SW 1271 (cell line): ENCODE results near the gene HDDC3.
A peak's percentile ranks its signal among the peaks of the same experiment; 100 is the strongest.

ENCODE experiments used
- DNase-seq, 2 experiments: peaks; one replicate each; lab custom pipeline; 2025; lab: John Stamatoyannopoulos, UW

The HDDC3 gene, protein sequence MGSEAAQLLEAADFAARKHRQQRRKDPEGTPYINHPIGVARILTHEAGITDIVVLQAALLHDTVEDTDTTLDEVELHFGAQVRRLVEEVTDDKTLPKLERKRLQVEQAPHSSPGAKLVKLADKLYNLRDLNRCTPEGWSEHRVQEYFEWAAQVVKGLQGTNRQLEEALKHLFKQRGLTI

GRCh38 chr15:90931828-90932659 is at the start of gene HDDC3:
HDDC3 (minus strand) TSS chr15:90932549; CDS start chr15:90932540, 9 bp downstream.
- DNase-seq = peak; percentile 85 to 92

GRCh38 chr15:90982135-90982534 is 49.8 kb upstream of the HDDC3 start:
- no peak for DNase-seq

- no peak for DNase-seq
These were observed 49.3 kb upstream of the HDDC3 start for GRCh38 chr15:90981681-90982080.

DNA sequence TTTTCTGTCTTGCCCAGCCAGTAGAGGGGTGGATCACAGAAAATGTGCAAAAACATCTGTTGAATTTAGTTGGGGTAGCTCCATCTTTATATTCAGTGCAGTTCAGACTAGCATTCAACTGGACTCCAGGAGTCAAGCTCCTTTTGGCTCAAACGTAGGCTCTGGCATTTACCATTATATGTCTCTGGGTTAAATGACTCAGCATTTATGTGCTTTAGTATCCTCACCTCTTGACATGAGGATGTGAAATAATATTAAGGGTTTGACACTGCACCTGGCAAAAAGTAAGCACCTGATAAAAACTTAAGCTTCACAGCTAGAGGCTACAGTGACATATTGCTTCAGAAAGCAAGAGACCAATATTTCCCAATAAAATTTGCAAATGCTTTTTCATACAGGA is 47.2 kb upstream of the HDDC3 start:
- DNase-seq = no peak

- DNase-seq = no peak
These were observed 41.9 kb upstream of the HDDC3 start for GRCh38 chr15:90974216-90974615.

DNA sequence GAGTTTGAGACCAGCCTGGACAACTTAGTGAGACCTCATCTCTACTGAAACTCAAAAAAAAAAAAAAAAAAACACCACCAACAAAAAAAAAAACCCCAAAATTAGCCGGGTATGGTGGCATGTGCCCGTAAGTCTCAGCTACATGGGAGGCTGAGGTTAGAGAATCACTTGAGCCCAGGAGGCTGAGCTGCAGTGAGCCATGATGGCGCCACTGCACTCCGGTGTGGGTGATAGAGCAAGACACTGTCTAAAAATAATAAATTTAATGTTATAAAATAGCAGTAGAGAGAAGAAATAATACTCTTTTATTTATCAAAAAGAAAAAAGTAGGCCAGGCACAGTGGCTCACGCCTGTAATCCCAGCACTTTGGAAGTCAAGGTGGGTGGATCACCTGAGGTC is 39.8 kb upstream of the HDDC3 start:
- no peak for DNase-seq

- DNase-seq = no peak
These were observed 37.9 kb upstream of the HDDC3 start for GRCh38 chr15:90970274-90970673.

DNA sequence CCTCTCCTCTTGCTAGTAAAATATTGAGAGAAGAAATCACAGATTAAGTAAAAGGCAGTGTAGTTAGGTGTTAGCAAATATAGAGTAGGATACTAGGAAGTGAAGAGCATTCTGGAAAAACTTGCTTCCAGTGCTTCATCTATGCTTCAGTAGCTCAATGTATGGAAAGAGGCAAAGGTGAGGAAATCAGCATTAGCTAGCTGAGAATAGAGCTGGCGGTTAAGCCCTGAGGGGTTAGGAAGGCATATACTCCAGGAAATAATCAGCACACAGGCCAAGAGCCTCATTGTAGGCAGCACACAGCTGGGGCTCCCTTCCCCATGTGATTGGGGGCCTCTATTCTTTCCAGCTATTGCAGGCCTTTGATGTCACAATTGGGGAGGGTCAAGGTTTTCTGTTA is 36.1 kb upstream of the HDDC3 start:
- DNase-seq = no peak

- DNase-seq = no peak
These were observed 34.9 kb upstream of the HDDC3 start for GRCh38 chr15:90967206-90967605.

GRCh38 chr15:90966262-90966661 is 33.9 kb upstream of the HDDC3 start:
- no peak for DNase-seq

- no peak for DNase-seq
These were observed 29.7 kb upstream of the HDDC3 start for GRCh38 chr15:90962021-90962420.

DNA sequence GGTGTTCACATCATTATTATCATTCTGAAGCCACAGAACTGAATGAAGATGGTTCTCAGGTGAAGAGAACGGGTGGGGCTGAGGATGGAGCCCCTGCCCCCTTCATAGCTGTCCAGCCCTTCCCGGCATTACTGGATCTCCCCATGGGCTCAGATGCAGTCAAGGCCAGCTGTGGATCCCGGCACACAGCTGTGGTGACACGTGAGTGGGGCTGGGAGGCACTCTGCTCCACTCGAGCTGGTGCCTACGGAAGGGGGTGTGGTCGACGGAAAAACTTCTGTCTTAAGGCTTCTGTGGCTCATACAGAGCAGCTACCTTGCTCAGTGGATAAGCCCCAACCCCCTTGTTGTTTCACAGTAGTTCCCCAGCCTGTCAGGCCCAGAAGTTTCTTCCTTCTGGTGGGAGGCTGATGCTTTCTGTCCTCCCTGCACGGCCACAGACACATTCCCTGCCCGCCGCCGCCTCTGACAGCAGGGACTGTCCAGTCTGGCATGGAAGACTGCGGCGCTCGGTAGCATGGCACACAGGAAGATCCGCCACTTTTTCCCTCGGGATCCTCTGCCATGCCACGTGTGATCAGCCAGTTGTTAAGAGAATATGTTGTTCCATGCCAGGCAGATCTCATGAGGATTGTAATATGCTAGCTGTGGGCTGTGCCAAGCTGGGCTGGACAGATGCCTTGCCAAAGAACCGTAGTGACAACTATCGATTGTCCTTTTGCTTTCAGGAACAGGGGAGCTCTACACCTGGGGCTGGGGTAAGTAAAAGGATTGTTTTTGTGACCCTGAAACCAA is 28.1 kb upstream of the HDDC3 start:
- no peak for DNase-seq

- no peak for DNase-seq
These were observed 27.5 kb upstream of the HDDC3 start for GRCh38 chr15:90959894-90960293.

DNA sequence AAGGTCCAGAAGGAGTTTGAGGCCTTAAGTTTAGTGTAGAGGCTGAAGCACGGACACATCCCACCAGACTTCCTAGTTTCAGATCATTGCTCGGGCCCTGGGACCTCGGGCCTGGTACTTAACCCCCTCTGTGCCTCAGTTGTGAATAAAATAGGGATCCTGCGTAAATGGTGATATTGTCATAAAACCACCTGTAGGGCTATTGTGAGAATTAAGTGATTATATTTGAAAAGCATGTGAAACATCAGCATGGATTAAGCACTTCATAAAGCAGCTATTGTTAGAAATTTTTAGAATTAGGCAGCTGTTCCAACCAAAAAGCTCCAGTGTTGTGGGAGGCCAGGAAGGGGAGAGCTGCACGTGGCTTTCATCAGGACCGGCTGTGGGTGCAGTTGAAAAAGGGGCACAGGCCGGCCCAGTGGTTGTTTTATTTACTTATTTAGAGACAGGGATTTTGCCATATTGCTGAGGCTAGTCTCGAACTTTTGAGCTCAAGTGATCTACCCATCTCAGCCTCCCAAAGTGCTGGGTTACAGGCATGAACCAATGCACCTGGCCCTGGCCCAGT is 26.8 kb upstream of the HDDC3 start:
- no peak for DNase-seq

- DNase-seq = no peak
These were observed 25.4 kb upstream of the HDDC3 start for GRCh38 chr15:90957791-90958190.

DNA sequence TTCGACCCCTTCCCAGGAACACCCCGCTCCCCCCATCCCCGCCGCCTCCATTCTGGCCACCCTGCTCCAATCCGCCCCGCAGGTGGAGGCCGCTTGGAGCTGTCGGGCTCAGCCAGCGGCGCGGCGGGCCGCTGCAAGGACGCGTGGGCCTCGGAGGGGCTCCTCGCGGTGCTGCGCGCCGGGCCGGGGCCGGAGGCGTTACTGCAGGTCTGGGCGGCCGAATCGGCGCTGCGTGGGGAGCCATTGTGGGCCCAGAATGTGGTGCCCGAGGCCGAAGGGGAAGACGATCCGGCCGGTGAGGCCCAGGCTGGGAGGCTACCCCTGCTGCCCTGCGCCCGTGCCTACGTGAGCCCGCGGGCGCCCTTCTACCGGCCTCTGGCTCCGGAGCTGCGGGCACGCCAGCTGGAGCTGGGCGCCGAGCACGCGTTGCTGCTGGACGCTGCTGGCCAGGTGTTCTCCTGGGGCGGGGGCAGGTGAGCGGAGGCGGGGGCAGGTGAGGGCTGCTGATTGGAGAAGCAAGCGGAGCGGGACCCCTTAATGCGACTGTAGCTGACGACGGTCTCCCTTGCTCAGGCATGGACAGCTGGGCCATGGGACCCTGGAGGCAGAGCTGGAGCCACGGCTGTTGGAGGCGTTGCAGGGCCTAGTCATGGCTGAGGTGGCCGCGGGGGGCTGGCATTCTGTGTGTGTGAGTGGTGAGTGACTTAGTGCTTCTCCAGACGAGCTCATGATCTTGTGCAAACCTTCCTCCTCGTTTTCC is 24.9 kb upstream of the HDDC3 start:
- DNase-seq = no peak

GRCh38 chr15:90956274-90957030 is 24.1 kb upstream of the HDDC3 start:
- peak; percentile 10 to 69 for DNase-seq

GRCh38 chr15:90955624-90956273 is 23.4 kb upstream of the HDDC3 start:
- DNase-seq = no peak

- peak; percentile 93 to 97 for DNase-seq
These were observed 22.6 kb upstream of the HDDC3 start, which contains the start of gene RCCD1 for GRCh38 chr15:90954712-90955623. RCCD1 (plus strand) TSS chr15:90954884; CDS start chr15:90956735, 1,851 bp downstream.
